Ectodermal cell (in vitro differentiated cells): ENCODE measurements around the gene UQCRH. TPM values are rescaled to one million over a fixed set of nuclear protein-coding genes. Genes with fewer than 3 reads are reported as not detected.
A peak's percentile ranks its signal among the peaks of the same experiment; 100 is the strongest.

Experiments
- H3K27ac ChIP-seq: 2 replicates; pipeline ENCODE4 v1.7.0; 2013; ENCODE audit warnings: mild to moderate bottlenecking, low read depth, low read length; ENCODE audit not compliant: insufficient read depth, poor library complexity, severe bottlenecking
- H3K27me3 ChIP-seq: 2 replicates; pipeline ENCODE4 v1.7.0; 2013; ENCODE audit warnings: mild to moderate bottlenecking, low read length; ENCODE audit not compliant: insufficient read depth, control insufficient read depth, poor library complexity, severe bottlenecking
- H3K36me3 ChIP-seq: one replicate; pipeline ENCODE4 v1.7.0; 2013; ENCODE audit warnings: low read length; ENCODE audit not compliant: control insufficient read depth, insufficient read depth
- H3K4me1 ChIP-seq: one replicate; pipeline ENCODE4 v1.7.0; 2013; ENCODE audit warnings: low read length; ENCODE audit not compliant: control insufficient read depth, insufficient read depth
- H3K4me3 ChIP-seq: 2 replicates; pipeline ENCODE4 v1.7.0; 2013; ENCODE audit warnings: low read depth, low read length, control low read depth; ENCODE audit not compliant: insufficient read depth
- H3K9me3 ChIP-seq: 2 replicates; pipeline ENCODE4 v1.7.0; 2013; ENCODE audit warnings: mild to moderate bottlenecking, low read length, moderate library complexity; ENCODE audit not compliant: control insufficient read depth
- WGBS, 2 experiments: methylation state at CpG; one replicate each; pipeline ENCODE4 v1.1.7; 2013; ENCODE audit warnings: missing lambda C conversion rate in 2 of 2; 5-methylcytosine and 5-hydroxymethylcytosine counted together
- polyA plus RNA-seq, 4 experiments: library from polyadenylated mRNA; stranded (reverse); fragments of 50-300 nt; gene quantifications; one replicate each; pipeline ENCODE4 v1.2.3, GENCODE V29; 2013

UQCRH gene
- 471 TPM for polyA plus RNA-seq (2013, experiment 1 of 4)
- 489 TPM for polyA plus RNA-seq (2013, experiment 2 of 4)
- polyA plus RNA-seq (2013, experiment 3 of 4) = 455 TPM
- polyA plus RNA-seq (2013, experiment 4 of 4) = 507 TPM

GRCh38 chr1:46303038-46303871 is at the start of gene UQCRH, which contains the start of gene LRRC41:
TSS of gene UQCRH (plus strand) at chr1:46303698. CDS start at chr1:46303767, 69 bp downstream.
TSS of gene LRRC41 (minus strand) at chr1:46303616. CDS start at chr1:46303322, 294 bp downstream.
- Histone ChIP-seq H3K9me3 (no peaks in the 10 kb centered on the region), H3K27ac (peak within 1 kb of the TSS; percentile 97), H3K4me1 (peaks cover 7% of the 10 kb centered on the region), H3K36me3 (no peaks in the 10 kb centered on the region), H3K27me3 (no peaks in the 10 kb centered on the region), H3K4me3 (peak within 1 kb of the TSS; percentile 71)
- WGBS, 2 experiments = 0% methylated on average over 60 to 61 of the region's 61 CpGs

GRCh38 chr1:46254668-46255067 is 48.8 kb upstream of the UQCRH start:
- H3K4me3 ChIP-seq = no peak overlapping the region
- H3K9me3 ChIP-seq = no peaks in the 10 kb centered on the region
- H3K27ac ChIP-seq = no peak overlapping the region
- 89 to 94% methylated on average over 5 of the region's 5 CpGs for WGBS, 2 experiments
- H3K36me3 ChIP-seq = peaks cover 23% of the 10 kb centered on the region
- H3K27me3 ChIP-seq = no peaks in the 10 kb centered on the region
- no peaks in the 10 kb centered on the region for H3K4me1 ChIP-seq

GRCh38 chr1:46256523-46256922 is 47.0 kb upstream of the UQCRH start:
- no peak overlapping the region for H3K4me3 ChIP-seq
- H3K27ac ChIP-seq = no peak overlapping the region
- H3K4me1 ChIP-seq = no peaks in the 10 kb centered on the region
- no peaks in the 10 kb centered on the region for H3K9me3 ChIP-seq
- no peaks in the 10 kb centered on the region for H3K27me3 ChIP-seq
- H3K36me3 ChIP-seq = peaks cover 18% of the 10 kb centered on the region
- 94 to 100% methylated on average over 2 of the region's 2 CpGs for WGBS, 2 experiments

- Histone ChIP-seq H3K27me3 (no peaks in the 10 kb centered on the region), H3K4me1 (no peaks in the 10 kb centered on the region), H3K9me3 (no peaks in the 10 kb centered on the region), H3K36me3 (peaks cover 40% of the 10 kb centered on the region), H3K27ac (no peak overlapping the region), H3K4me3 (no peak overlapping the region)
- 48 to 51% methylated on average over 1 of the region's 1 CpG for WGBS, 2 experiments
Measured at GRCh38 chr1:46262508-46262907, 41.0 kb upstream of the UQCRH start.

GRCh38 chr1:46263146-46263545 is 40.4 kb upstream of the UQCRH start:
- Histone ChIP-seq H3K4me3 (no peak overlapping the region), H3K27me3 (no peaks in the 10 kb centered on the region), H3K4me1 (no peaks in the 10 kb centered on the region), H3K36me3 (peaks cover 45% of the 10 kb centered on the region), H3K27ac (no peak overlapping the region), H3K9me3 (no peaks in the 10 kb centered on the region)
- 84 to 91% methylated on average over 2 of the region's 2 CpGs for WGBS, 2 experiments

GRCh38 chr1:46268578-46268977 is 34.9 kb upstream of the UQCRH start:
- WGBS, 2 experiments = 100% methylated on average over 1 of the region's 1 CpG
- Histone ChIP-seq H3K27me3 (no peaks in the 10 kb centered on the region), H3K36me3 (peaks cover 57% of the 10 kb centered on the region), H3K9me3 (no peaks in the 10 kb centered on the region), H3K4me3 (no peak overlapping the region), H3K27ac (no peak overlapping the region), H3K4me1 (no peaks in the 10 kb centered on the region)

- Histone ChIP-seq H3K4me3 (no peak overlapping the region), H3K27me3 (no peaks in the 10 kb centered on the region), H3K36me3 (peaks cover 57% of the 10 kb centered on the region), H3K4me1 (no peaks in the 10 kb centered on the region), H3K27ac (no peak overlapping the region), H3K9me3 (no peaks in the 10 kb centered on the region)
- WGBS, 2 experiments = 97% methylated on average over 5 to 6 of the region's 6 CpGs
Measured at GRCh38 chr1:46274225-46275029, 29.1 kb upstream of the UQCRH start.

GRCh38 chr1:46275030-46275337 is 28.5 kb upstream of the UQCRH start:
- Histone ChIP-seq H3K9me3 (no peaks in the 10 kb centered on the region), H3K27ac (no peak overlapping the region), H3K4me1 (no peaks in the 10 kb centered on the region), H3K4me3 (no peak overlapping the region), H3K27me3 (no peaks in the 10 kb centered on the region), H3K36me3 (peaks cover 53% of the 10 kb centered on the region)
- WGBS, 2 experiments = 94 to 95% methylated on average over 6 of the region's 6 CpGs

- no peaks in the 10 kb centered on the region for H3K4me1 ChIP-seq
- WGBS, 2 experiments = 96% methylated on average over 14 of the region's 14 CpGs
- H3K27me3 ChIP-seq = no peaks in the 10 kb centered on the region
- H3K4me3 ChIP-seq = no peak overlapping the region
- no peaks in the 10 kb centered on the region for H3K9me3 ChIP-seq
- peaks cover 50% of the 10 kb centered on the region for H3K36me3 ChIP-seq
- H3K27ac ChIP-seq = no peak overlapping the region
Measured at GRCh38 chr1:46277658-46278373, 25.7 kb upstream of the UQCRH start.
